ENCODE results near the gene NXN. TPM values are rescaled to one million over a fixed set of nuclear protein-coding genes. Genes with fewer than 3 reads are reported as not detected.

NXN gene
- total RNA-seq, 4 donors from 2014 or later, result 6.6 to 28.4 (median 14.7) TPM

DNA sequence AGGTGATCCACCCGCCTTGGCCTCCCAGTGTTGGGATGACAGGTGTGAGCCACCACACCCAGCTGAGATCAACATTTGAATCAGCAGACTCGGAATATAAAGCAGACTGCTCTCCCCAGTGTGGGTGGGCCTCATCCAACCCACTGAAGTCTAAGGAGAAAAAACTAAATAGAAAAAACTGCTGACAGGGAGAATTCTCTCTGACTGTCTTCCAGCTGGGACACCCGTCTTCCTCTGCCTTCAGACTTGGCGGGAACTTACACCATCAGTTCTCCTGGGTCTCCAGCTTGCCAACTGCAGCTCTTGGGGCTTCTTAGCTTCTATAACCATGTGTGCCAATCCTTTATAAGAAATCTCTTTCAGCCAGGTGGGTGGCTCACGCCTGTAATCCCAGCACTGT lies 106.7 kb downstream of the NXN start:
- Histone ChIP-seq H3K36me3 (no peaks in the 10 kb centered on the region), H3K9me3 (no peaks in the 10 kb centered on the region), H3K4me1 (peaks cover 0 to 23% (median 3%) of the 10 kb centered on the region in 4 donors), H3K27me3 (no peaks in the 10 kb centered on the region), H3K27ac (no peak overlapping the region), H3K4me3 (no peak overlapping the region)
- 80 to 86% methylated on average over 5 of the region's 5 CpGs for WGBS, 2 donors
- no peak for DNase-seq (ENCODE audit: low spot score in 2 of 2)
- TF ChIP-seq EP300 (IDR thresholded peaks at IDR 0.05) (no peak), POLR2A (IDR thresholded peaks at IDR 0.05) (no peak), CTCF (IDR thresholded peaks at IDR 0.05) (no peak)

GRCh38 chr17:871751-872519 lies 107.6 kb downstream of the NXN start:
- Histone ChIP-seq H3K9me3 (no peaks in the 10 kb centered on the region), H3K27ac (no peak overlapping the region), H3K4me1 (peaks cover 0 to 23% (median 3%) of the 10 kb centered on the region in 4 donors), H3K36me3 (no peaks in the 10 kb centered on the region), H3K4me3 (no peak overlapping the region), H3K27me3 (no peaks in the 10 kb centered on the region)
- DNase-seq (ENCODE audit: low spot score in 2 of 2), result no peak
- WGBS, 2 donors, result 58 to 59% methylated on average over 9 of the region's 9 CpGs
- TF ChIP-seq POLR2A (IDR thresholded peaks at IDR 0.05) (no peak), CTCF (IDR thresholded peaks at IDR 0.05) (no peak), EP300 (IDR thresholded peaks at IDR 0.05) (no peak)

DNA sequence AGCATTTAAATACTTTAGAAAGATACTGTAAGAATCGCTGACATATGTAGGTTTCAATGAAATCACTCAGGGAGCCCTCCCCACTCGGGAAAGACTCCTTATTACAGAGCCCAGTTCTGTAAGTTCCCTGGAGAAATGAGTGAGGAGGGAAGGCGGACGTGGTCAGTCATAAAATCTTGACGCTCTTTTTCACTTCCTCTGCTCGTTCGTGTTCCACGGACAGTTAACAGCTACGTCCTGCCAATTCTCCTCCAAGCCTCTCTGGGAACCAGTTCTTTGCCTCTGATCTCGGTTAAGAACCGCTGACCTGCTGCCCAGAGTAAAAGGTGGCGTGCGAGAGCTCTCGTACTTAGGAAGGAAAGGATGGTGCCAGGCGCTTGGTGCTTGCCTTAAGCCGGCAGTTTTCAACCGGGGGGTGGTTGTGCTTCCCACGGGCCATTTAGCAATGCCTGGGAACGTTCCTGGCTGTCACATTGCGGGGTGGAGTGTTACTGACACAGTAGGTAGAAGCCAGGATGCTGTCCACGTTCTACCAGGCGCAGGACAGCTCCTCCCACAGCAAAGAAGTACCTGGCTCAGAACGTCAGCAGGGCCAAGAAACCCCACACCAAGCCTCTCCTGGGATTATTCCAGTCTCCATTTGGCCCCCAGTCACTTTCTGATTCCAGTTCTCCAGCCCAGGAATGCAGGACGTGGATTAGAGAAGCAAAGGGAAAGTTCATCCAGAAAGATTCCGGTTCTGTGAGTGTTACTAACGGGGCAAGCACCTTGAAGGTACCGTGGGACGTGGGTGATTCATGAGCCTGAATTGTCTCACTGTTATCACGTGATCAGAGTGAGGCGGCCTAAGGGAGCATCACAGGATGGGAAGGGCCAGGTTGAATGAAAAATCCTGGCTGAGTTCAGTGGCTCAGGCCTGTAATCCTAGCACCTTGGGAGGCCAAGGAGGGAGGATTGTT lies 109.7 kb downstream of the NXN start:
- Histone ChIP-seq H3K9me3 (no peaks in the 10 kb centered on the region), H3K4me1 (peaks cover 0 to 27% (median 3%) of the 10 kb centered on the region in 4 donors), H3K4me3 (no peak overlapping the region), H3K36me3 (no peaks in the 10 kb centered on the region), H3K27ac (peak overlapping the region; percentile 32 to 89 (median 76)), H3K27me3 (no peaks in the 10 kb centered on the region)
- WGBS, 2 donors, result 43 to 46% methylated on average over 30 of the region's 30 CpGs
- TF ChIP-seq POLR2A (IDR thresholded peaks at IDR 0.05) (peak in 1 of 2 donors; percentile 10), EP300 (IDR thresholded peaks at IDR 0.05) (peak in 1 of 2 donors; percentile 22), CTCF (IDR thresholded peaks at IDR 0.05) (no peak)
- DNase-seq (ENCODE audit: low spot score in 2 of 2), result peak in 1 of 2 donors; percentile 43

- H3K9me3 ChIP-seq, result no peaks in the 10 kb centered on the region
- H3K4me3 ChIP-seq, result no peak overlapping the region
- H3K4me1 ChIP-seq, result peaks cover 0 to 32% (median 3%) of the 10 kb centered on the region in 4 donors
- peak; percentile 49 to 73 for DNase-seq (ENCODE audit: low spot score in 2 of 2)
- H3K36me3 ChIP-seq, result no peaks in the 10 kb centered on the region
- H3K27me3 ChIP-seq, result no peaks in the 10 kb centered on the region
- peak overlapping the region; percentile 58 to 89 (median 76) for H3K27ac ChIP-seq
- TF ChIP-seq EP300 (IDR thresholded peaks at IDR 0.05) (peak; percentile 37 to 83), POLR2A (IDR thresholded peaks at IDR 0.05) (peak in 1 of 2 donors; percentile 17), CTCF (IDR thresholded peaks at IDR 0.05) (no peak)
- 38 to 43% methylated on average over 7 of the region's 7 CpGs for WGBS, 2 donors
Observed at GRCh38 chr17:869086-869485, 110.5 kb downstream of the NXN start.

All from tibial nerve (tissue), 4 donors.